ENCODE data around the gene PRSS56.

PRSS56 gene

GRCh38 chr2:232479341-232480200, 40.6 kb upstream of the PRSS56 start:
- DNase-seq (ENCODE audit: low spot score): no peak
- in situ Hi-C loops (cut with MboI; ENCODE audit: low sequenced_read_pairs, unreplicated experiment): no loop called here
- TF ChIP-seq CTCF (IDR thresholded peaks at IDR 0.05; ENCODE audit: borderline replicate concordance, control extremely low read depth, extremely low read depth, insufficient read depth, missing control alignments): no peak

- in situ Hi-C loops (cut with MboI; ENCODE audit: low sequenced_read_pairs, unreplicated experiment): no loop called here
- no peak for DNase-seq (ENCODE audit: low spot score)
- TF ChIP-seq CTCF (IDR thresholded peaks at IDR 0.05; ENCODE audit: borderline replicate concordance, control extremely low read depth, extremely low read depth, insufficient read depth, missing control alignments): no peak
Measured at GRCh38 chr2:232480201-232481190, 39.7 kb upstream of the PRSS56 start.

GRCh38 chr2:232481322-232482140, 38.7 kb upstream of the PRSS56 start:
- in situ Hi-C loops (cut with MboI; ENCODE audit: low sequenced_read_pairs, unreplicated experiment): no loop called here
- DNase-seq (ENCODE audit: low spot score): no peak
- TF ChIP-seq CTCF (IDR thresholded peaks at IDR 0.05; ENCODE audit: borderline replicate concordance, control extremely low read depth, extremely low read depth, insufficient read depth, missing control alignments): no peak

GRCh38 chr2:232482301-232483238, 37.6 kb upstream of the PRSS56 start:
- TF ChIP-seq CTCF (IDR thresholded peaks at IDR 0.05; ENCODE audit: borderline replicate concordance, control extremely low read depth, extremely low read depth, insufficient read depth, missing control alignments): no peak
- no peak for DNase-seq (ENCODE audit: low spot score)
- in situ Hi-C loops (cut with MboI; ENCODE audit: low sequenced_read_pairs, unreplicated experiment): no loop called here

GRCh38 chr2:232483311-232483922, 36.8 kb upstream of the PRSS56 start:
- no peak for TF ChIP-seq CTCF (IDR thresholded peaks at IDR 0.05; ENCODE audit: borderline replicate concordance, control extremely low read depth, extremely low read depth, insufficient read depth, missing control alignments)
- in situ Hi-C loops (cut with MboI; ENCODE audit: low sequenced_read_pairs, unreplicated experiment): no loop called here
- DNase-seq (ENCODE audit: low spot score): no peak
